KMS-11 (cell line): Measurements from ENCODE around the gene OPN3.

Source experiments
- H2AFZ ChIP-seq: fragments of 200-600 bp; sonication (generic); 2 replicates; pipeline ENCODE4 v1.6.1; 2016; ENCODE audit warnings: antibody characterized with exemption, mixed run types, low read depth
- H3K27ac ChIP-seq: fragments of 200-600 bp; sonication (generic); 2 replicates; pipeline ENCODE4 v1.6.1; 2016; ENCODE audit warnings: mild to moderate bottlenecking, mixed run types
- H3K27me3 ChIP-seq: fragments of 200-600 bp; sonication (generic); 2 replicates; pipeline ENCODE4 v1.6.1; 2017; ENCODE audit warnings: mild to moderate bottlenecking, low read depth, mixed run types, moderate library complexity; ENCODE audit not compliant: insufficient read depth
- H3K36me3 ChIP-seq: fragments of 200-600 bp; sonication (generic); 2 replicates; pipeline ENCODE4 v1.6.1; 2017; ENCODE audit warnings: mild to moderate bottlenecking, mixed run types; ENCODE audit not compliant: insufficient read depth
- H3K4me1 ChIP-seq: fragments of 200-600 bp; sonication (generic); 2 replicates; pipeline ENCODE4 v1.6.1; 2016; ENCODE audit warnings: mild to moderate bottlenecking, low read depth, mixed run types; ENCODE audit not compliant: poor library complexity, severe bottlenecking
- H3K4me2 ChIP-seq: fragments of 200-600 bp; sonication (generic); 2 replicates; pipeline ENCODE4 v1.7.0; 2016; ENCODE audit warnings: mild to moderate bottlenecking, mixed run types
- H3K4me3 ChIP-seq: fragments of 200-600 bp; sonication (generic); IDR thresholded peaks from 2 replicates; pipeline ENCODE4 v1.6.1; 2017; ENCODE audit warnings: low read depth, low read length, mixed read lengths; ENCODE audit not compliant: insufficient read depth
- H3K79me2 ChIP-seq: fragments of 200-600 bp; sonication (generic); 2 replicates; pipeline ENCODE4 v1.6.1; 2016; ENCODE audit warnings: low read depth, mixed run types; ENCODE audit not compliant: insufficient read depth
- H3K9ac ChIP-seq: fragments of 200-600 bp; sonication (generic); 2 replicates; pipeline ENCODE4 v1.6.1; 2016; ENCODE audit warnings: mild to moderate bottlenecking, mixed run types
- H4K20me1 ChIP-seq: fragments of 200-600 bp; sonication (generic); 2 replicates; pipeline ENCODE4 v1.6.1; 2016; ENCODE audit warnings: mild to moderate bottlenecking, mixed run types; ENCODE audit not compliant: insufficient read depth
- TF ChIP-seq, protein P1 (sequence below): fragments of 200-600 bp; sonication (generic); conservative IDR thresholded peaks from 2 replicates; pipeline ENCODE4 v1.6.1; 2017; ENCODE audit warnings: low read depth, mild to moderate bottlenecking, antibody characterized with exemption, low read length, moderate library complexity, mixed read lengths

OPN3 gene

DNA sequence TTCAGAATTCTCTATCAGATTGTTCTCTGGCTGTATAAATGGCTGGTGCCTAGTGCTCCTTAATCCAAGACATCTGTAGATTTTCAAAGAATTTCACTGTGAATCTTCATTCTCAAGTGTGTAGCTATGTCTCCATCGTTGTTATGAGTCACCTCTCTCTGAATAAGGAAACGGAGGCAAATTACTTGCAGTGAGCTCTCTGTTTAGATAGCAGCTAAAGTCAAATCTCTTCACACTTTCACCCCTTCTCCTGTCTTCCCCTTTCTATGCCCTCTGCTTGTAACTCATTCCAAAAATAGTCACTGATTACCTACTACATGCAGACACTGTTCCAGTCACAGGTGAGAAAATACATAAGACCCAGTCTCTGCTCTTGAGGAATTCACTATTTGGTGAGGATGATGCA is 39.7 kb downstream of the OPN3 start:
- H2AFZ ChIP-seq: no peak overlapping the region
- no peak overlapping the region for H3K27ac ChIP-seq
- no peaks in the 10 kb centered on the region for H3K36me3 ChIP-seq
- H3K4me1 ChIP-seq: no peaks in the 10 kb centered on the region
- no peak overlapping the region for H3K4me2 ChIP-seq
- H3K9ac ChIP-seq: no peak overlapping the region
- no peaks in the 10 kb centered on the region for H3K79me2 ChIP-seq
- TF ChIP-seq, protein P1, sequence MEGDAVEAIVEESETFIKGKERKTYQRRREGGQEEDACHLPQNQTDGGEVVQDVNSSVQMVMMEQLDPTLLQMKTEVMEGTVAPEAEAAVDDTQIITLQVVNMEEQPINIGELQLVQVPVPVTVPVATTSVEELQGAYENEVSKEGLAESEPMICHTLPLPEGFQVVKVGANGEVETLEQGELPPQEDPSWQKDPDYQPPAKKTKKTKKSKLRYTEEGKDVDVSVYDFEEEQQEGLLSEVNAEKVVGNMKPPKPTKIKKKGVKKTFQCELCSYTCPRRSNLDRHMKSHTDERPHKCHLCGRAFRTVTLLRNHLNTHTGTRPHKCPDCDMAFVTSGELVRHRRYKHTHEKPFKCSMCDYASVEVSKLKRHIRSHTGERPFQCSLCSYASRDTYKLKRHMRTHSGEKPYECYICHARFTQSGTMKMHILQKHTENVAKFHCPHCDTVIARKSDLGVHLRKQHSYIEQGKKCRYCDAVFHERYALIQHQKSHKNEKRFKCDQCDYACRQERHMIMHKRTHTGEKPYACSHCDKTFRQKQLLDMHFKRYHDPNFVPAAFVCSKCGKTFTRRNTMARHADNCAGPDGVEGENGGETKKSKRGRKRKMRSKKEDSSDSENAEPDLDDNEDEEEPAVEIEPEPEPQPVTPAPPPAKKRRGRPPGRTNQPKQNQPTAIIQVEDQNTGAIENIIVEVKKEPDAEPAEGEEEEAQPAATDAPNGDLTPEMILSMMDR: no peak
- no peaks in the 10 kb centered on the region for H3K27me3 ChIP-seq
- no peaks in the 10 kb centered on the region for H4K20me1 ChIP-seq
- no peak overlapping the region for H3K4me3 ChIP-seq

DNA sequence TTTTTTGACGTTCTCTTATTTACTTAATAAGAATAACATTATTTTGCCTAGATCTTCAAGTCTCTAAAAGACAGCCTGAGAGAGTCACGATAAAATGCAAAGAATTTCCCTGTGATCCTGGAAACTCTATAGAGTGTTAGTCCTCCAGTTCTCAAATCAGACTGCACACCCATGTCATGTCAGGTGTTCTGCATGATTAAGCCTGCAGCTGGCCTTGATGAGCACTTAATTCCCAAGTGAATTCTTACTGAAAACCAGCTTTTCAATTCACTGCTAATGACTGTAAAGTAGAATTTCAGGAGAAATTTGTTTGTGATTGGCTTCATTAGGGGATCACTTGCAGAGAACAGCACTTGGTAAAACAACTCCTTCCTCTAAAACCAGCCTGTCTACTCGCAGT is 41.9 kb downstream of the OPN3 start:
- Histone ChIP-seq H3K27me3 (no peaks in the 10 kb centered on the region), H3K9ac (no peak overlapping the region), H3K79me2 (no peaks in the 10 kb centered on the region), H3K36me3 (no peaks in the 10 kb centered on the region), H4K20me1 (no peaks in the 10 kb centered on the region), H3K4me3 (no peak overlapping the region), H2AFZ (no peak overlapping the region), H3K4me2 (no peak overlapping the region), H3K27ac (no peak overlapping the region), H3K4me1 (no peaks in the 10 kb centered on the region)
- TF ChIP-seq, protein P1: no peak

DNA sequence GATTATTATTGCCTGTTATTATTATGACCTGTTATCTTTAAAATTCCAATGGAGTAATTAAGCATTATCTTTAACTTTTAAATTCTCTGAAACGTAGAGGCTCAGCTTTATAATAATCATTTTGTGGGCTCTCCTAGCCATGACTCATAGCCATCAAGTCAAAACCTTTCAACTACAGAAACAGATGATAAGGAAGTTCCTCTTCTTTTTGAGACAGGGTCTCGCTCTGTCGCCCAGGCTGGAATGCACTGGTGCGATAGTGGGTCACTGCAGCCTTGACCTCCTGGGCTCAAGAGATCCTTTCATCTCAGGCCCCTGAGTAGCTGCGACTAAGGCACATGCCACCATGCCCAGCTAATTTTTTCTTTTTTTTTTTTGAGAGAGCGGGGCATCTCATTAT is 43.5 kb downstream of the OPN3 start:
- Histone ChIP-seq H3K79me2 (no peaks in the 10 kb centered on the region), H3K36me3 (no peaks in the 10 kb centered on the region), H3K27me3 (no peaks in the 10 kb centered on the region), H4K20me1 (no peaks in the 10 kb centered on the region), H3K4me1 (no peaks in the 10 kb centered on the region), H3K9ac (no peak overlapping the region), H2AFZ (no peak overlapping the region), H3K27ac (no peak overlapping the region), H3K4me2 (no peak overlapping the region), H3K4me3 (no peak overlapping the region)
- TF ChIP-seq, protein P1: no peak

DNA sequence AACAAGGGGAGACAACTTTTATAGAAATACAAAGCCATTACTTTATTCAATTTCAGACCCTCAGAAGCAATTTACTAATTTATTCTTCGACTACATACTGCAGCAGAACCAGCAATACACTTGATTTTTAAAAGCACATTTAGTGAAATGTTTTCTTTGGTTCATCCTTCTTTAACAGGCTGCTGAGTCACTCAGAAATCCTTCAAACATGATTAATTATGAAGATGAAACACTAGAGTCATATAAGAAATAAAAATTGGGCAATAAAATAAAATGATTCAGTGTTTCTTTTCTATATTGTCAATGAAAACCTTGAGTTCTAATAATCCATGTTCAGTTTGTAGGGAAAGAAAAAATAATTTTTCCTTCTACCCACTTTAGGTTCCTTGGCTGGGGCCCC is 47.0 kb downstream of the OPN3 start:
- TF ChIP-seq, protein P1: no peak
- Histone ChIP-seq H3K4me2 (no peak overlapping the region), H3K4me1 (no peaks in the 10 kb centered on the region), H3K9ac (no peak overlapping the region), H3K36me3 (no peaks in the 10 kb centered on the region), H2AFZ (no peak overlapping the region), H3K4me3 (no peak overlapping the region), H3K79me2 (no peaks in the 10 kb centered on the region), H3K27me3 (no peaks in the 10 kb centered on the region), H3K27ac (no peak overlapping the region), H4K20me1 (no peaks in the 10 kb centered on the region)
